Suprapubic skin (tissue), 4 donors: Measurements from ENCODE around the gene UBE2L6. TPM values are rescaled to one million over a fixed set of nuclear protein-coding genes. Genes with fewer than 3 reads are reported as not detected.

Experiments
- DNase-seq, 2 donors: peaks; one replicate each; pipeline ENCODE4 v3.0.0-alpha.2; 2019; ENCODE audit warnings: low spot score in 2 of 2
- H3K27ac ChIP-seq: fragments of 200-600 bp; sonication (generic); one replicate; pipeline ENCODE4 v1.5.1; 2019
- H3K27me3 ChIP-seq: fragments of 200-600 bp; sonication (generic); one replicate; pipeline ENCODE4 v1.5.1; 2019
- H3K36me3 ChIP-seq: fragments of 200-600 bp; sonication (generic); one replicate; pipeline ENCODE4 v1.5.1; 2019
- H3K4me1 ChIP-seq: fragments of 200-600 bp; sonication (generic); one replicate; pipeline ENCODE4 v1.5.1; 2019
- H3K4me3 ChIP-seq: fragments of 200-600 bp; sonication (generic); one replicate; pipeline ENCODE4 v1.5.1; 2019; ENCODE audit warnings: mild to moderate bottlenecking
- H3K9me3 ChIP-seq: fragments of 200-600 bp; sonication (generic); one replicate; pipeline ENCODE4 v1.5.1; 2019
- CTCF ChIP-seq, 2 donors: fragments of 200-600 bp in 1 of 2; fragments of 450-650 bp in 1 of 2; sonication (generic) in 1 of 2; IDR thresholded peaks; one replicate each; pipeline ENCODE4 v1.5.1; 2016 to 2019; ENCODE audit warnings: antibody characterized with exemption in 2 of 2, mild to moderate bottlenecking in 1 of 2, moderate library complexity in 1 of 2
- EP300 ChIP-seq: sonication (generic); formaldehyde crosslinking; IDR thresholded peaks from one replicate; pipeline ENCODE4 v1.6.1; 2017; ENCODE audit warnings: antibody characterized with exemption
- POLR2A ChIP-seq, 2 donors: fragments of 450-650 bp; IDR thresholded peaks; one replicate each; pipeline ENCODE4 v1.6.1; 2017; ENCODE audit warnings: antibody characterized with exemption in 2 of 2, mild to moderate bottlenecking in 2 of 2, moderate library complexity in 2 of 2
- POLR2AphosphoS5 ChIP-seq, 3 donors: sonication (generic); formaldehyde crosslinking; IDR thresholded peaks; one replicate each; pipeline ENCODE4 v1.6.1; 2017; ENCODE audit warnings: antibody characterized with exemption in 3 of 3
- WGBS: methylation state at CpG from one replicate; pipeline ENCODE4 v1.1.5; 2018; 5-methylcytosine and 5-hydroxymethylcytosine counted together
- total RNA-seq, 4 donors: library from RNA; depleted of rRNA; stranded (reverse); fragments of >200 nt; gene quantifications; one replicate each; pipeline ENCODE4 v1.1.0, GENCODE V29; 2016

Gene UBE2L6
- total RNA-seq, 4 donors from 2014 or later = 14.2 to 32.4 (median 25.5) TPM

GRCh38 chr11:57555393-57555792 lies 12.1 kb downstream of the UBE2L6 start:
- no peaks in the 10 kb centered on the region for H3K4me1 ChIP-seq
- WGBS = 83% methylated on average over 2 of the region's 2 CpGs
- no peak overlapping the region for H3K4me3 ChIP-seq
- TF ChIP-seq POLR2AphosphoS5 (IDR thresholded peaks at IDR 0.05) (no peak), CTCF (IDR thresholded peaks at IDR 0.05) (no peak), EP300 (no peak), POLR2A (IDR thresholded peaks at IDR 0.05) (no peak)
- no peaks in the 10 kb centered on the region for H3K27me3 ChIP-seq
- no peak for DNase-seq
- H3K36me3 ChIP-seq = peaks cover 88% of the 10 kb centered on the region
- H3K9me3 ChIP-seq = no peaks in the 10 kb centered on the region
- H3K27ac ChIP-seq = no peak overlapping the region

- no peaks in the 10 kb centered on the region for H3K4me1 ChIP-seq
- no peak for TF ChIP-seq POLR2AphosphoS5 (IDR thresholded peaks at IDR 0.05)
- no peak for TF ChIP-seq POLR2A (IDR thresholded peaks at IDR 0.05)
- no peak for TF ChIP-seq CTCF (IDR thresholded peaks at IDR 0.05)
- TF ChIP-seq EP300 = no peak
- no peaks in the 10 kb centered on the region for H3K27me3 ChIP-seq
- WGBS = 88% methylated on average over 5 of the region's 5 CpGs
- H3K36me3 ChIP-seq = peaks cover 93% of the 10 kb centered on the region
- H3K4me3 ChIP-seq = no peak overlapping the region
- no peak for DNase-seq
- no peaks in the 10 kb centered on the region for H3K9me3 ChIP-seq
- H3K27ac ChIP-seq = no peak overlapping the region
Observed at GRCh38 chr11:57552479-57552878, 15.0 kb downstream of the UBE2L6 start.

GRCh38 chr11:57551941-57552340 lies 15.5 kb downstream of the UBE2L6 start:
- no peak overlapping the region for H3K4me3 ChIP-seq
- DNase-seq = no peak
- WGBS = 91% methylated on average over 4 of the region's 4 CpGs
- peaks cover 90% of the 10 kb centered on the region for H3K36me3 ChIP-seq
- TF ChIP-seq EP300 (no peak), CTCF (IDR thresholded peaks at IDR 0.05) (no peak), POLR2AphosphoS5 (IDR thresholded peaks at IDR 0.05) (no peak), POLR2A (IDR thresholded peaks at IDR 0.05) (no peak)
- no peaks in the 10 kb centered on the region for H3K9me3 ChIP-seq
- H3K27ac ChIP-seq = no peak overlapping the region
- H3K27me3 ChIP-seq = no peaks in the 10 kb centered on the region
- no peaks in the 10 kb centered on the region for H3K4me1 ChIP-seq

- peaks cover 72% of the 10 kb centered on the region for H3K36me3 ChIP-seq
- no peak overlapping the region for H3K4me3 ChIP-seq
- no peak for DNase-seq
- 91% methylated on average over 8 of the region's 8 CpGs for whole genome bisulfite sequencing
- no peak for TF ChIP-seq POLR2AphosphoS5 (IDR thresholded peaks at IDR 0.05)
- TF ChIP-seq EP300 = no peak
- no peaks in the 10 kb centered on the region for H3K27me3 ChIP-seq
- no peak overlapping the region for H3K27ac ChIP-seq
- H3K4me1 ChIP-seq = no peaks in the 10 kb centered on the region
- H3K9me3 ChIP-seq = no peaks in the 10 kb centered on the region
Observed at GRCh38 chr11:57549983-57550382, 17.5 kb downstream of the UBE2L6 start.

GRCh38 chr11:57547854-57548377 lies 19.6 kb downstream of the UBE2L6 start:
- Histone ChIP-seq H3K27me3 (no peaks in the 10 kb centered on the region), H3K27ac (no peak overlapping the region), H3K36me3 (peaks cover 52% of the 10 kb centered on the region), H3K4me1 (no peaks in the 10 kb centered on the region), H3K4me3 (no peak overlapping the region), H3K9me3 (no peaks in the 10 kb centered on the region)
- no peak for DNase-seq
- 35% methylated on average over 6 of the region's 6 CpGs for WGBS
- TF ChIP-seq CTCF (IDR thresholded peaks at IDR 0.05) (no peak), POLR2AphosphoS5 (IDR thresholded peaks at IDR 0.05) (no peak), EP300 (no peak), POLR2A (IDR thresholded peaks at IDR 0.05) (no peak)

- Histone ChIP-seq H3K9me3 (no peaks in the 10 kb centered on the region), H3K4me1 (no peaks in the 10 kb centered on the region), H3K4me3 (no peak overlapping the region), H3K36me3 (peaks cover 42% of the 10 kb centered on the region), H3K27me3 (no peaks in the 10 kb centered on the region), H3K27ac (no peak overlapping the region)
- no peak for DNase-seq
- WGBS = 67% methylated on average over 5 of the region's 5 CpGs
- no peak for TF ChIP-seq EP300
- no peak for TF ChIP-seq POLR2AphosphoS5 (IDR thresholded peaks at IDR 0.05)
Observed at GRCh38 chr11:57546869-57547475, 20.5 kb downstream of the UBE2L6 start.
